SK-N-SH (cell line): ENCODE data around the gene PSMB10. TPM values are rescaled to one million over a fixed set of nuclear protein-coding genes. Genes with fewer than 3 reads are reported as not detected.

ENCODE experiments used
- CTCF ChIA-PET: fragments of 300-600, 350-600 bp; formaldehyde crosslinking; extraction: SDS; loops from one replicate; lab custom pipeline; 2021; lab: Yijun Ruan, JAX
- POLR2A ChIA-PET: fragments of 350-600 bp; sonication (Branson Sonifier 250); formaldehyde crosslinking; extraction: SDS; loops from one replicate; lab custom pipeline; 2020; ENCODE audit warnings: antibody characterized with exemption, inconsistent platforms; lab: Yijun Ruan, JAX
- DNase-seq: peaks from one replicate; pipeline ENCODE4 v3.0.0; 2012
- H2AFZ ChIP-seq: fragments of 200-600 bp; sonication (generic); 2 replicates; pipeline ENCODE4 v1.8.1; 2016; ENCODE audit warnings: antibody characterized with exemption, mild to moderate bottlenecking, low read depth
- H3F3A ChIP-seq: fragments of 200-600 bp; sonication (generic); replicated peaks from 2 replicates; pipeline ENCODE3; 2016; ENCODE audit warnings: antibody characterized with exemption, mild to moderate bottlenecking; ENCODE audit not compliant: insufficient read depth
- H3K27ac ChIP-seq, 2 experiments: fragments of 200-500 bp in 1 of 2; fragments of 200-600 bp in 1 of 2; sonication (Bioruptor generic) in 1 of 2; sonication (generic), shearing (Covaris generic) in 1 of 2; 2 replicates each; pipeline versions ENCODE4 v1.5.1 to v1.6.1; 2014 to 2016; ENCODE audit warnings: low read depth in 2 of 2, inconsistent platforms in 1 of 2, low read length in 1 of 2, mild to moderate bottlenecking in 1 of 2, mixed read lengths in 1 of 2
- H3K27me3 ChIP-seq: fragments of 200-600 bp; sonication (generic), shearing (Covaris generic); 2 replicates; pipeline ENCODE4 v1.6.1; 2016; ENCODE audit warnings: mixed run types; ENCODE audit not compliant: insufficient read depth
- H3K36me3 ChIP-seq, 2 experiments: fragments of 200-500 bp in 1 of 2; fragments of 200-600 bp in 1 of 2; sonication (Bioruptor generic) in 1 of 2; sonication (generic) in 1 of 2; replicated peaks in 1 of 2; 2 replicates each; pipeline versions ENCODE3 to v1.5.1; 2014 to 2016; ENCODE audit warnings: low read length in 1 of 2, mild to moderate bottlenecking in 1 of 2; ENCODE audit not compliant: insufficient read depth in 2 of 2, control insufficient read depth in 1 of 2
- H3K4me1 ChIP-seq, 2 experiments: fragments of 200-500 bp in 1 of 2; fragments of 200-600 bp in 1 of 2; sonication (Bioruptor generic) in 1 of 2; sonication (generic), shearing (Covaris generic) in 1 of 2; 2 replicates each; pipeline versions ENCODE4 v1.5.1 to v1.6.1; 2014 to 2016; ENCODE audit warnings: low read depth in 1 of 2, low read length in 1 of 2, mixed run types in 1 of 2; ENCODE audit not compliant: insufficient read depth in 2 of 2, control insufficient read depth in 1 of 2
- H3K4me2 ChIP-seq: fragments of 200-600 bp; sonication (generic), shearing (Covaris generic); 2 replicates; pipeline ENCODE4 v1.6.1; 2017; ENCODE audit warnings: mixed run types
- H3K4me3 ChIP-seq, 2 experiments: fragments of 200-500 bp in 1 of 2; fragments of 200-600 bp in 1 of 2; sonication (Bioruptor generic) in 1 of 2; sonication (generic), shearing (Covaris generic) in 1 of 2; 2 replicates each; pipeline versions ENCODE4 v1.5.1 to v1.8.1; 2014 to 2016; ENCODE audit warnings: low read depth in 2 of 2, inconsistent platforms in 1 of 2, low read length in 1 of 2, mild to moderate bottlenecking in 1 of 2, mixed read lengths in 1 of 2, moderate library complexity in 1 of 2
- H3K79me2 ChIP-seq: fragments of 200-600 bp; sonication (generic); 2 replicates; pipeline ENCODE4 v1.8.1; 2017; ENCODE audit warnings: mild to moderate bottlenecking; ENCODE audit not compliant: insufficient read depth
- H3K9ac ChIP-seq: fragments of 200-600 bp; sonication (generic); 2 replicates; pipeline ENCODE4 v1.6.1; 2017; ENCODE audit warnings: mixed run types
- H3K9me2 ChIP-seq: fragments of 200-600 bp; sonication (generic); 2 replicates; pipeline ENCODE4 v1.6.1; 2017; ENCODE audit warnings: mixed run types
- H3K9me3 ChIP-seq: fragments of 200-600 bp; sonication (generic); 2 replicates; pipeline ENCODE4 v1.6.1; 2017; ENCODE audit warnings: mixed run types, mild to moderate bottlenecking, moderate library complexity
- H4K20me1 ChIP-seq: fragments of 200-600 bp; sonication (generic); 2 replicates; pipeline ENCODE4 v1.6.1; 2017; ENCODE audit warnings: mild to moderate bottlenecking, mixed run types; ENCODE audit not compliant: insufficient read depth
- ELF1 ChIP-seq: IDR thresholded peaks from 2 replicates; pipeline ENCODE4 v1.4.0; 2012
- EP300 ChIP-seq, 2 experiments: IDR thresholded peaks; 2 replicates each; pipeline versions ENCODE4 v1.4.0 to v1.6.1; 2012; ENCODE audit warnings: borderline replicate concordance in 1 of 2, low read depth in 1 of 2, low read length in 1 of 2
- EZH2phosphoT487 ChIP-seq: fragments of 200-600 bp; sonication (generic); IDR thresholded peaks from 2 replicates; pipeline ENCODE4 v1.6.1; 2017; ENCODE audit warnings: low read depth, mixed run types, mild to moderate bottlenecking, antibody characterized with exemption, moderate library complexity, borderline replicate concordance
- FOSL2 ChIP-seq: IDR thresholded peaks from 2 replicates; pipeline ENCODE4 v1.4.0; 2012; ENCODE audit warnings: low read depth, mild to moderate bottlenecking, moderate library complexity, borderline replicate concordance
- FOXJ3 ChIP-seq: sonication (generic); formaldehyde crosslinking; IDR thresholded peaks from 2 replicates; pipeline ENCODE4 v1.5.1; 2020; ENCODE audit warnings: mild to moderate bottlenecking, missing genetic modification reagents
- JUND ChIP-seq: IDR thresholded peaks from 2 replicates; pipeline ENCODE4 v1.4.0; 2012
- MXI1 ChIP-seq: IDR thresholded peaks from 2 replicates; pipeline ENCODE4 v1.6.1; 2012; ENCODE audit warnings: mild to moderate bottlenecking, low read depth, low read length, improper control_type of control experiment
- NFIC ChIP-seq: IDR thresholded peaks from 2 replicates; pipeline ENCODE4 v1.4.0; 2012; ENCODE audit warnings: borderline replicate concordance
- PBX3 ChIP-seq: IDR thresholded peaks from 2 replicates; pipeline ENCODE4; 2012
- POLR2AphosphoS5 ChIP-seq: IDR thresholded peaks from 2 replicates; pipeline ENCODE4 v1.6.1; 2012; ENCODE audit warnings: low read depth, low read length
- RCOR1 ChIP-seq: fragments of 150-350 bp; IDR thresholded peaks from 2 replicates; pipeline ENCODE4 v1.6.1; 2017; ENCODE audit warnings: antibody characterized with exemption, low read length
- RXRA ChIP-seq: IDR thresholded peaks from 2 replicates; pipeline ENCODE4 v1.4.0; 2012; ENCODE audit warnings: low read depth, mild to moderate bottlenecking, borderline replicate concordance
- SIN3A ChIP-seq: IDR thresholded peaks from 2 replicates; pipeline ENCODE4 v1.6.1; 2012; ENCODE audit warnings: low read depth, mild to moderate bottlenecking, low read length, moderate library complexity, borderline replicate concordance
- TAF1 ChIP-seq: IDR thresholded peaks from 2 replicates; pipeline ENCODE4 v1.6.1; 2012; ENCODE audit warnings: low read depth, mild to moderate bottlenecking, low read length, moderate library complexity, borderline replicate concordance
- TCF12 ChIP-seq: IDR thresholded peaks from 2 replicates; pipeline ENCODE4 v1.4.0; 2012
- TEAD4 ChIP-seq: IDR thresholded peaks from 2 replicates; pipeline ENCODE4 v1.4.0; 2012; ENCODE audit warnings: mild to moderate bottlenecking, borderline replicate concordance; ENCODE audit not compliant: insufficient read depth
- USF1 ChIP-seq: IDR thresholded peaks from 2 replicates; pipeline ENCODE4 v1.4.0; 2012; ENCODE audit warnings: low read depth, borderline replicate concordance
- YY1 ChIP-seq: IDR thresholded peaks from 2 replicates; pipeline ENCODE4 v1.4.0; 2012; ENCODE audit warnings: low read depth, mild to moderate bottlenecking
- ZBTB33 ChIP-seq: IDR thresholded peaks from 2 replicates; pipeline ENCODE4 v1.4.0; 2012; ENCODE audit warnings: low read depth, borderline replicate concordance
- WGBS: methylation state at CpG from one replicate; pipeline ENCODE4 v1.1.6; 2017; ENCODE audit warnings: low lambda C conversion rate; 5-methylcytosine and 5-hydroxymethylcytosine counted together
- polyA plus RNA-seq, 3 experiments: library from polyadenylated mRNA; depleted of rRNA; stranded (reverse); fragments of >200 nt; gene quantifications; 2 replicates each; pipeline ENCODE4 v1.2.3, GENCODE V29; 2012

PSMB10 gene
- polyA plus RNA-seq, 1 of the 3 experiments (the other 2 are of a cell fraction): 57.8 TPM

GRCh38 chr16:67957622-67958021 is 21.0 kb upstream of the PSMB10 start (continued):
- TF ChIP-seq USF1 (no peak), PBX3 (no peak), MXI1 (no peak), RCOR1 (no peak), ZBTB33 (no peak), TAF1 (no peak), FOSL2 (no peak), ELF1 (no peak), TEAD4 (no peak)

GRCh38 chr16:67954421-67955196 is 18.0 kb upstream of the PSMB10 start:
- DNase-seq: no peak
- peaks cover 0 to 8% of the 10 kb centered on the region in 2 experiments; a peak in 1 of 4 replicates for H3K4me1 ChIP-seq
- ChIA-PET CTCF (interaction anchor here (0.6 to 1.6 kb wide), 3 partner anchors 12 to 86 kb away, joined by 3 to 5 read pairs (median 4); no protein-coding TSS in a partner anchor), POLR2A (interaction anchor here (1.0 kb wide), 1 partner anchor 15 kb away, joined by 3 read pairs; no protein-coding TSS in a partner anchor)
- no peaks in the 10 kb centered on the region for H3K27me3 ChIP-seq
- H3F3A ChIP-seq: peaks cover 7% of the 10 kb centered on the region
- H4K20me1 ChIP-seq: no peaks in the 10 kb centered on the region
- H3K36me3 ChIP-seq: peaks cover 23 to 65% of the 10 kb centered on the region in 2 experiments
- 96% methylated on average over 3 of the region's 10 CpGs for WGBS
- H2AFZ ChIP-seq: no peak overlapping the region
- H3K4me3 ChIP-seq: no peak overlapping the region
- no peaks in the 10 kb centered on the region for H3K9me2 ChIP-seq
- H3K9ac ChIP-seq: no peak overlapping the region
- TF ChIP-seq FOXJ3 (CRISPR knock-in tag) (no peak), POLR2AphosphoS5 (no peak), JUND (no peak), ELF1 (no peak), TCF12 (no peak), SIN3A (no peak), ZBTB33 (no peak), RCOR1 (no peak), RXRA (no peak), MXI1 (no peak), YY1 (no peak), EZH2phosphoT487 (no peak), EP300 (IDR thresholded peaks at IDR 0.05; ENCODE audit: borderline replicate concordance in 1 of 2, low read depth in 1 of 2, low read length in 1 of 2) (no peak), NFIC (no peak)
- TF ChIP-seq, all 33 proteins: peak for 0
- H3K79me2 ChIP-seq: peaks cover 32% of the 10 kb centered on the region; the same call in 1 of the 2 replicates
- no peak overlapping the region for H3K4me2 ChIP-seq
- no peak overlapping the region for H3K27ac ChIP-seq
- no peaks in the 10 kb centered on the region for H3K9me3 ChIP-seq
